Naive thymus-derived CD4-positive, alpha-beta T cell (primary cell): ENCODE results near the gene LEKR1. TPM values are rescaled to one million over a fixed set of nuclear protein-coding genes. Genes with fewer than 3 reads are reported as not detected.
"Not testable (repeated sequence)": the region's sequence is repeated elsewhere in the genome, so short reads cannot be mapped to it uniquely, and the experiment has no call there.

Experiments used
- ATAC-seq: fragments of 150-1000 bp; cut with Tn5 transposase; 2 replicates; pipeline ENCODE4 v1.10.0; 2021; ENCODE audit warnings: mild to moderate bottlenecking, moderate library complexity
- CTCF ChIA-PET: fragments of 350-600 bp; sonication (Branson Sonifier 250); formaldehyde crosslinking; loops from one replicate; lab custom pipeline; 2021; ENCODE audit warnings: antibody characterized with exemption; lab: Charles Lee
- POLR2A ChIA-PET: fragments of 350-600 bp; sonication (Branson Sonifier 250); formaldehyde crosslinking; loops from one replicate; lab custom pipeline; 2021; ENCODE audit warnings: antibody characterized with exemption, inconsistent platforms; lab: Charles Lee
- DNase-seq, 9 donors: peaks; one replicate each; pipeline versions ENCODE4 v3.0.0 to v3.0.0-alpha.2; 2020 to 2022; ENCODE audit warnings: mixed read lengths in 1 of 9
- H3K27ac ChIP-seq: one replicate; pipeline ENCODE4 v1.7.0; 2013; ENCODE audit warnings: mild to moderate bottlenecking, low read depth, low read length, moderate library complexity
- H3K27me3 ChIP-seq, 2 donors: one replicate each; pipeline ENCODE4 v1.7.0; 2013; ENCODE audit warnings: low read length in 2 of 2, mild to moderate bottlenecking in 2 of 2, moderate library complexity in 2 of 2; ENCODE audit not compliant: control insufficient read depth in 2 of 2, insufficient read depth in 2 of 2
- H3K36me3 ChIP-seq, 3 experiments: 1 replicate in 2 of 3; 2 replicates in 1 of 3; pipeline ENCODE4 v1.7.0; 2013; ENCODE audit warnings: low read length in 3 of 3, mild to moderate bottlenecking in 3 of 3, moderate library complexity in 1 of 3; ENCODE audit not compliant: insufficient read depth in 3 of 3, control insufficient read depth in 2 of 3
- H3K4me1 ChIP-seq, 2 donors: one replicate each; pipeline ENCODE4 v1.7.0; 2013; ENCODE audit warnings: low read length in 2 of 2, mild to moderate bottlenecking in 2 of 2, moderate library complexity in 1 of 2; ENCODE audit not compliant: control insufficient read depth in 2 of 2, insufficient read depth in 2 of 2
- H3K4me3 ChIP-seq: 2 replicates; pipeline ENCODE4 v1.7.0; 2013; ENCODE audit warnings: mild to moderate bottlenecking, low read length
- H3K9me3 ChIP-seq, 3 experiments: 1 replicate in 2 of 3; 2 replicates in 1 of 3; pipeline ENCODE4 v1.7.0; 2013; ENCODE audit warnings: low read length in 3 of 3; ENCODE audit not compliant: control insufficient read depth in 2 of 3
- H3K27ac Mint-ChIP-seq, 9 donors: one replicate each; pipeline ENCODE4 v1.8.0; 2020 to 2022; ENCODE audit warnings: mixed read lengths in 9 of 9, mild to moderate bottlenecking in 8 of 9, moderate library complexity in 5 of 9, inconsistent platforms in 2 of 9
- H3K27me3 Mint-ChIP-seq, 5 donors: one replicate each; pipeline ENCODE4 v1.8.0; 2021 to 2022; ENCODE audit warnings: mixed read lengths in 5 of 5, mild to moderate bottlenecking in 1 of 5
- H3K36me3 Mint-ChIP-seq, 5 donors: one replicate each; pipeline ENCODE4 v1.8.0; 2020 to 2022; ENCODE audit warnings: mixed read lengths in 5 of 5, mild to moderate bottlenecking in 3 of 5, inconsistent platforms in 1 of 5
- H3K4me1 Mint-ChIP-seq, 7 donors: one replicate each; pipeline ENCODE4 v1.8.0; 2020 to 2022; ENCODE audit warnings: mixed read lengths in 7 of 7, mild to moderate bottlenecking in 3 of 7, inconsistent platforms in 1 of 7
- H3K4me3 Mint-ChIP-seq, 10 donors: one replicate each; pipeline ENCODE4 v1.8.0; 2020 to 2022; ENCODE audit warnings: mild to moderate bottlenecking in 10 of 10, mixed read lengths in 10 of 10, moderate library complexity in 6 of 10, inconsistent platforms in 2 of 10
- H3K9me3 Mint-ChIP-seq, 11 donors: one replicate each; pipeline ENCODE4 v1.8.0; 2020 to 2022; ENCODE audit warnings: mixed read lengths in 11 of 11, mild to moderate bottlenecking in 4 of 11, inconsistent platforms in 1 of 11, moderate library complexity in 1 of 11
- intact Hi-C, 2 donors: fragments of 100-400 bp; cut with micrococcal nuclease; formaldehyde crosslinking; loops; one replicate each; pipeline ENCODE4 v1.15.1; 2023
- polyA plus RNA-seq, 2 donors: library from polyadenylated mRNA; unstranded; fragments of 300-500 nt; fragmentation: Illumina TruSeq; gene quantifications; one replicate each; pipeline ENCODE4 v1.2.3, GENCODE V29; 2021
- total RNA-seq, 6 experiments: library from RNA in 5 of 6; stranded (reverse) in 5 of 6; gene quantifications; 1 replicate in 5 of 6; 2 replicates in 1 of 6; pipeline ENCODE4 v1.2.3 and lab custom pipeline; 2021 to 2026

LEKR1 gene
- total and polyA plus RNA-seq, 7 experiments from 2014 or later = 0.19 to 5.1 (median 0.81) TPM

- CTCF ChIA-PET = no interaction called here
- intact Hi-C loops = no loop called here
- no peaks in the 10 kb centered on the region for H3K36me3 ChIP-seq
- H3K27me3 ChIP-seq = no peaks in the 10 kb centered on the region
- Mint-ChIP-seq H3K36me3 (peaks cover 0 to 5% (median 0%) of the 10 kb centered on the region in 5 donors), H3K9me3 (peaks cover 0 to 2% (median 0%) of the 10 kb centered on the region in 11 donors), H3K27ac (no peak overlapping the region), H3K4me1 (peaks cover 0 to 6% (median 0%) of the 10 kb centered on the region in 7 donors), H3K4me3 (no peak overlapping the region), H3K27me3 (peaks cover 0 to 2% (median 0%) of the 10 kb centered on the region in 5 donors)
- no peaks in the 10 kb centered on the region for H3K9me3 ChIP-seq
- no peak for ATAC-seq
- no peak overlapping the region for H3K27ac ChIP-seq
- DNase-seq = no peak
- POLR2A ChIA-PET = no interaction called here
- H3K4me1 ChIP-seq = no peaks in the 10 kb centered on the region
- H3K4me3 ChIP-seq = no peak overlapping the region
These were observed 36.2 kb downstream of the LEKR1 start for GRCh38 chr3:156862338-156862737.

DNA sequence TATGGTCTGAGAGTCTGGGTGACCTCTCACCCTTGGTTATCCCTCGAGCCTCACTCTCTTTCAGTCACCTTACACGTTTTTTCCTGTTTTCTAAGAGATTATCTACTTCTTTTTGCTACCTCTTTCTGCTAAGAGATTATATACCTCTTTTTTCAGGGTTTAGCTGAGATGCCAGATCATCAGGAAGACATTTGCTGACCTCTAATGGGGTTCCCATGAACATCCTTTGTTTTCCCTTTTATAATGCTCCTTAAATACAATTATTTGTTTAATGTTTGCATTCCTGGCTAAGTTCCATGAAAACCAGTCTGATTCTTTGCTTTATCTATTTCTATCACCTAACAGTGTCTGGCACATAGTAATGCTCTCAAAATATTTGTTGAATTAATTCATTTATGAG lies 39.6 kb downstream of the LEKR1 start:
- Mint-ChIP-seq H3K36me3 (no peaks in the 10 kb centered on the region), H3K4me3 (no peak overlapping the region), H3K4me1 (peaks cover 0 to 5% (median 0%) of the 10 kb centered on the region in 7 donors), H3K27ac (no peak overlapping the region), H3K9me3 (peaks cover 0 to 6% (median 0%) of the 10 kb centered on the region in 11 donors), H3K27me3 (peaks cover 0 to 16% (median 0%) of the 10 kb centered on the region in 5 donors)
- ATAC-seq = no peak
- ChIA-PET POLR2A (no interaction called here), CTCF (no interaction called here)
- DNase-seq = no peak
- no peaks in the 10 kb centered on the region for H3K4me1 ChIP-seq
- no peaks in the 10 kb centered on the region for H3K27me3 ChIP-seq
- no peaks in the 10 kb centered on the region for H3K36me3 ChIP-seq
- H3K4me3 ChIP-seq = no peak overlapping the region
- H3K9me3 ChIP-seq = no peaks in the 10 kb centered on the region
- intact Hi-C loops = loop anchor here (1.0 to 5.0 kb wide), 2 partner anchors 42 to 191 kb away; partner anchors contain the start of gene TIPARP (in 1 of the 2)
- no peak overlapping the region for H3K27ac ChIP-seq

GRCh38 chr3:156867174-156867573 lies 41.0 kb downstream of the LEKR1 start:
- Mint-ChIP-seq H3K27ac (no peak overlapping the region), H3K27me3 (peaks cover 0 to 16% (median 3%) of the 10 kb centered on the region in 5 donors), H3K36me3 (peaks cover 0 to 6% (median 4%) of the 10 kb centered on the region in 5 donors), H3K4me1 (no peaks in the 10 kb centered on the region), H3K4me3 (no peak overlapping the region), H3K9me3 (peaks cover 0 to 8% (median 6%) of the 10 kb centered on the region in 11 donors)
- DNase-seq (no peak), ATAC-seq (no peak)
- ChIA-PET POLR2A (no interaction called here), CTCF (no interaction called here)
- H3K4me3 ChIP-seq = no peak overlapping the region
- H3K27ac ChIP-seq = no peak overlapping the region
- H3K27me3 ChIP-seq = no peaks in the 10 kb centered on the region
- intact Hi-C loops = loop anchor here in 1 of 2 donors (5.0 kb wide), 1 partner anchor 40 kb away; no protein-coding TSS in a partner anchor
- H3K9me3 ChIP-seq = no peaks in the 10 kb centered on the region
- no peaks in the 10 kb centered on the region for H3K4me1 ChIP-seq
- H3K36me3 ChIP-seq = no peaks in the 10 kb centered on the region

GRCh38 chr3:156867920-156868319 lies 41.8 kb downstream of the LEKR1 start:
- Histone ChIP-seq H3K4me1 (no peaks in the 10 kb centered on the region), H3K27ac (no peak overlapping the region), H3K36me3 (no peaks in the 10 kb centered on the region), H3K27me3 (no peaks in the 10 kb centered on the region), H3K4me3 (no peak overlapping the region), H3K9me3 (no peaks in the 10 kb centered on the region)
- peaks cover 0 to 15% (median 10%) of the 10 kb centered on the region in 11 donors for H3K9me3 Mint-ChIP-seq
- peaks cover under 1 to 12% (median 4%) of the 10 kb centered on the region in 5 donors for H3K36me3 Mint-ChIP-seq
- H3K4me3 Mint-ChIP-seq = no peak overlapping the region
- no peak overlapping the region for H3K27ac Mint-ChIP-seq
- ChIA-PET CTCF (no interaction called here), POLR2A (no interaction called here)
- intact Hi-C loops = loop anchor here in 1 of 2 donors (5.0 kb wide), 1 partner anchor 39 kb away; no protein-coding TSS in a partner anchor
- ATAC-seq (no peak), DNase-seq (no peak)
- H3K4me1 Mint-ChIP-seq = no peaks in the 10 kb centered on the region
- H3K27me3 Mint-ChIP-seq = peaks cover 0 to 16% (median 3%) of the 10 kb centered on the region in 5 donors

DNA sequence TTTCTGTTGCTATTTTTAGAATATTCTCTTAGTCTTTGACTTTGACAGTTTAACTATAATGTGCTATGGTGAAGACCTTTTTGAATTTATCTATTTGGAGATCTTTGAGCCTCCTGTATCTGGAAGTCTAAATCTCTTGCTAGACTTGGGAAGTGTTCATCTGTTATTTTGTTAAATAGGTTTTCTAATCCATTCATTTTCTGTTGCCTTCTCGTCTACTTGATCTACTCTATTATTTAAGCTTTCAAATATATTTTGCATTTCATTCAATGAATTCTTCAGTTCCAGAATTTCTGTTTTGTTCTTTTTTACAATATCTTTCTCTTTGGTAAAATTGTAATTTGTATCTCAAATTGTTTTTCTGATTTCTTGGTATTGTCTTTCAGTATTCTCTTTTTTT lies 47.8 kb downstream of the LEKR1 start:
- no peak for DNase-seq
- CTCF ChIA-PET = no interaction called here

DNA sequence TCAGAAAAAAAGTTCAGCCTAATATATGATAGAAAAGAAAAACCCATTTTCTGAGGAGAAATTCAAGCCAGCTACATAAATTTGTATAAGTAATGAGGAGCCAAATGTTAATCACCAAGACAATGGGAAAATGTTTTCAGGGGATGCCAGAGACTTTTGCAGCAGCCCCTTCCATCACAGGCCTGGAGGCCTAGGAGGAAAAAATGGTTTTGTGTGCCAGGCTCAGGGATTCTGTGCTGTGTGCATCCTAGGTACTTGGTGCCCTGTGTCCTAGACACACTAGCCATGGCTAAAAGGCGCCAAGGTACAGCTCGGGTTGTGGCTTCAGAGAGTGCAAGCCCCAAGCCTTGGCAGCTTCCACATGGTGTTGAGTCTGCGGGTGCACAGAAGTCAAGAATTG lies 53.3 kb downstream of the LEKR1 start:
- DNase-seq, POLR2A ChIA-PET, ATAC-seq, H3K4me1 Mint-ChIP-seq, H3K4me3 Mint-ChIP-seq, CTCF ChIA-PET, H3K36me3 ChIP-seq, H3K27ac Mint-ChIP-seq, H3K27me3 ChIP-seq, H3K27ac ChIP-seq, H3K4me3 ChIP-seq, intact Hi-C loops, H3K4me1 ChIP-seq: not testable (repeated sequence)
- peaks cover 0 to 16% (median 0%) of the 10 kb centered on the region in 3 experiments for H3K9me3 ChIP-seq
- Mint-ChIP-seq H3K9me3 (peaks cover 7 to 78% (median 43%) of the 10 kb centered on the region in 11 donors), H3K36me3 (peaks cover 7 to 38% (median 14%) of the 10 kb centered on the region in 5 donors), H3K27me3 (peaks cover 0 to 11% (median 4%) of the 10 kb centered on the region in 5 donors)

More for the DNA sequence above, 47.8 kb downstream of the LEKR1 start:
- H3K4me3 ChIP-seq = no peak overlapping the region
- H3K27me3 ChIP-seq = no peaks in the 10 kb centered on the region
- peaks cover under 1 to 73% (median 42%) of the 10 kb centered on the region in 11 donors for H3K9me3 Mint-ChIP-seq
- H3K4me3 Mint-ChIP-seq = no peak overlapping the region
- POLR2A ChIA-PET = no interaction called here
- peaks cover 0 to 12% (median 3%) of the 10 kb centered on the region in 3 experiments for H3K9me3 ChIP-seq
- H3K4me1 ChIP-seq = no peaks in the 10 kb centered on the region
- H3K36me3 Mint-ChIP-seq = peaks cover 9 to 43% (median 24%) of the 10 kb centered on the region in 5 donors
- ATAC-seq = no peak
- intact Hi-C loops = no loop called here
- H3K4me1 Mint-ChIP-seq = no peaks in the 10 kb centered on the region
- H3K27ac ChIP-seq = no peak overlapping the region
- H3K27me3 Mint-ChIP-seq = peaks cover 0 to 16% (median 7%) of the 10 kb centered on the region in 5 donors
- H3K27ac Mint-ChIP-seq = no peak overlapping the region
- no peaks in the 10 kb centered on the region for H3K36me3 ChIP-seq

- no peaks in the 10 kb centered on the region for H3K9me3 ChIP-seq
- H3K4me1 Mint-ChIP-seq = no peaks in the 10 kb centered on the region
These were observed 59.6 kb downstream of the LEKR1 start for GRCh38 chr3:156885761-156886160.

More at GRCh38 chr3:156885761-156886160, 59.6 kb downstream of the LEKR1 start:
- no peaks in the 10 kb centered on the region for H3K4me1 ChIP-seq
- ChIA-PET CTCF (no interaction called here), POLR2A (no interaction called here)
- Mint-ChIP-seq H3K9me3 (peaks cover 4 to 43% (median 16%) of the 10 kb centered on the region in 11 donors), H3K36me3 (peaks cover 0 to 26% (median 5%) of the 10 kb centered on the region in 5 donors), H3K27ac (no peak overlapping the region), H3K4me3 (no peak overlapping the region), H3K27me3 (peaks cover 0 to 37% (median 0%) of the 10 kb centered on the region in 5 donors)
- DNase-seq = no peak
- intact Hi-C loops = loop anchor here in 1 of 2 donors (10.0 kb wide), 1 partner anchor 89 kb away; no protein-coding TSS in a partner anchor
- H3K27ac ChIP-seq = no peak overlapping the region
- H3K4me3 ChIP-seq = no peak overlapping the region
- no peaks in the 10 kb centered on the region for H3K36me3 ChIP-seq
- no peaks in the 10 kb centered on the region for H3K27me3 ChIP-seq
- ATAC-seq = no peak
